Adrenal gland (tissue), 5 donors: ENCODE measurements around the gene FFAR1.

Source experiments
- CTCF ChIP-seq, 6 experiments: fragments of 450-650 bp in 4 of 6; fragments of 200-600 bp in 2 of 6; sonication (generic) in 1 of 6; IDR thresholded peaks; 1 replicate in 5 of 6; 2 replicates in 1 of 6; pipeline versions ENCODE4 v1.5.1 to v1.8.0; 2016 to 2021; ENCODE audit warnings: antibody characterized with exemption in 6 of 6, mild to moderate bottlenecking in 2 of 6, moderate library complexity in 1 of 6
- POLR2A ChIP-seq, 2 donors: fragments of 450-650 bp; IDR thresholded peaks; one replicate each; pipeline ENCODE4 v1.6.1; 2017; ENCODE audit warnings: antibody characterized with exemption in 2 of 2, mild to moderate bottlenecking in 2 of 2, moderate library complexity in 1 of 2
- donor health status: DM: no; HTN: no; CAD: no.

GRCh38 chr19:35383536-35383935, 35.8 kb downstream of the FFAR1 start:
- no peak for TF ChIP-seq CTCF (IDR thresholded peaks at IDR 0.05)
- no peak for TF ChIP-seq POLR2A (IDR thresholded peaks at IDR 0.05)
